CD4-positive, alpha-beta T cell treated with Interleukin-15 for 1 hour (primary cell): ENCODE data around the gene ADCY5.
"Not testable (repeated sequence)": the region's sequence is repeated elsewhere in the genome, so short reads cannot be mapped to it uniquely, and the experiment has no call there.

Source experiments
- DNase-seq: peaks from one replicate; pipeline ENCODE4 v3.0.0-alpha.2; 2020

ADCY5 gene

GRCh38 chr3:123281929-123282328 is 167.0 kb downstream of the ADCY5 start:
- no peak for DNase-seq

GRCh38 chr3:123281406-123281805 is 167.5 kb downstream of the ADCY5 start:
- no peak for DNase-seq

- no peak for DNase-seq
Observed at GRCh38 chr3:123279121-123279520, 169.8 kb downstream of the ADCY5 start.

DNA sequence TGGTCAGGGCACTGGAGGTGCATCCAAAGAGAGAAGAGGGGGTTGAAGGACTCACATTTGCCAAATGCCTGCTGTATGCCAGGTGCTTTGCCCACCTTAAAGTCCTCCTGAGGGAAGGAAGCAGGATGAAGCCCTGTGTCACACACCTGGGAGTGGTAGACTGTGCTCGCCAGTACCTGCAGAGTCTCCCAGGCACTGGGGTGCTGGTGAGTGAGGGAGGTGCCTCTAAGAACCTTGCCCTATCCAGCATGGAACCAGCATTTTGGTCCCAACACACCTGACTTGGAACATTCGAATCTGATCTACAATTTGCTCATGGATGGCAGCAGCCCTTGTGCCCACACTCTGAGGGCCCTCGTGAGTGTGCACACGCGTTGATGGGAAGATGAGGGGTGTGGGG is 170.4 kb downstream of the ADCY5 start:
- DNase-seq, result no peak

GRCh38 chr3:123277106-123277505 is 171.8 kb downstream of the ADCY5 start:
- DNase-seq, result no peak

DNA sequence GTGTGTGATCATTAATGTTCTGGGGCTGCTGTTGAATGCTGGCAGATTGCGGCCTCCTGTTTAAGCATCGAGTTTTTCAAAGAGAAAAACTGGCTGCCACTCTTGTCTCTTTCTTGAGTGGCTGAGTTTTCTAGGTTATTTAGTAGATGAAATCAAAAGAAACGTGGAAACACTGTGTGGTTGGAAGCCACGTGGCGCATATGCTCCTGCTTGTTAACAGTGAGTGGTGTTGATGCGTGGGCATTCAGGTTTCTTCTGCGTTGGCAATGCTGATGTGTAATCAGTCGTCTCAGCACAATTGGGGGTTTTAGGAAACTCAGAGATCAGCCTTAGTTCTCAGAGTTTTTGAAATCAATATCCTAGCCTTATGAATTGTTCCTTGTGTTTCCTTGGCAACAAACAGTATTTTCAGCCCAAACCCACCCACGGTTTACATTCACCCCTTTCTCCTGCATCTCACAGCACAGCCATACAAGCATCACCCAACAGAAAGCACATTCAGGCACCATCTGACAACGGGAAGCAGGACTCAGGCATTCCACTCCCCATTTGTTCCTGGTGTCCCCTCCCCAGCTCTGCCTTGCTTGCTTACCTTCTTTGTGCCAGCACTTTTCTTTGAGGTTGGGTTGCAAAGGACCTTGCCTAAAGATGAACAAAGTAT is 172.4 kb downstream of the ADCY5 start:
- no peak for DNase-seq

DNA sequence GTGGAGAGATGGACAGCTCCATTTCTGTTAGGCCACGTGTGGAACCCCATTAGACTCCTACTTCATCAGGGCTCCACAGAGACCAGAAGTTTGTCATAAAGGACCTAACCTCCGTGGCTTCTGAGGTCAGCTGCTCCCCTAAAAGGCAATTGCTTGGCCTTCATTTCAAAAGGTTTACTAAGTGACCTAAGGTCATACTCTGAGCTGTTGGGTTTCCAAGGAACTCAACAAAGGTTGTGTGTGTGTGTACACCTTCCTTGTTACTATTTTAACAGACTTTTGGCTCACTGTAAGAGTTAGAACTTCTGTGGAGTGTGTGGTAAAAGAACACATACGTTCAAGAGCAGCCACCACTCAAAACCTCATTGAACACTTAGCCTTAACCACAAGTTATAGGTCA is 173.2 kb downstream of the ADCY5 start:
- no peak for DNase-seq

GRCh38 chr3:123272547-123272946 is 176.3 kb downstream of the ADCY5 start:
- no peak for DNase-seq

- no peak for DNase-seq
Observed at GRCh38 chr3:123271466-123272159, 177.3 kb downstream of the ADCY5 start.

DNA sequence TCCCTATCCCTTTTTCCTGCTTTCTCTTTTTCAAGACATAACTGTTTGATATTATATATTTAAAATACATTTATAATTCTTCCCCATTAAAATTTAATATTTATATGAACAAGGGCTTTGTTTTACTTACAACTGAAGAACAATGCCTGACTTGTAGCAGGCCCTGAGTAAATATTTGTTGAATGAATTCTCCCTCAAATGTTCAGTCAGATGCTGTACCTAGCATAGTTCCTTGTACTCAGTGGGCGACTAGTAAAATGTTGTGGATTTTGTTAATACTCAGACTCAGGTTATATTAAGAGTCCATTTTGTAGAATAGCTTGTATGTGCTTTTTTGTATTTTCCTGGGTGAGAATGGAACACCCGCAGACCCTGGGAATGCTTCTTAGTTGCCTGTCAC is 178.1 kb downstream of the ADCY5 start:
- DNase-seq, result no peak

DNA sequence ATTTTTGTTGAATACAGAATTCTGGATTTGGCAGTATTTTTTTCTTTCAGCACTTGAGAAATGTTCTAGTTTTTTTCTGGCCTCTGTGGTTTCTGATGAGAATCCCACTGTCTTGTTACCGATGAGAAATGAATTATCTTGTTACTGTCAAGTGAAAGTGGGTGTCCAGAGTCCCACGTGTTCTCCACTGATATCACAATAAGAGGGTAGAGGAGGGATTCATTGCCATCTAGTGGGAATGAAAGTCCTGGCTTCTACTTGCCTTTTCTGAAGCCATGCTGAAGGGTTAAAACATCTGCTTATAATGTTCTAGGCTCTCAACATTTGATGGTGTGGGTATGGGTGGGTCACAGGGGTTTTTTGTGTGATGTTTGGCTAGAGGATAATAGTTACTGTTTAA is 181.1 kb downstream of the ADCY5 start:
- DNase-seq, result no peak

GRCh38 chr3:123263941-123264340 is 184.9 kb downstream of the ADCY5 start:
- DNase-seq, result no peak

- DNase-seq, result no peak
Observed at GRCh38 chr3:123262868-123263267, 186.0 kb downstream of the ADCY5 start.

- DNase-seq, result no peak
Observed at GRCh38 chr3:123262226-123262625, 186.7 kb downstream of the ADCY5 start.

GRCh38 chr3:123261666-123262065 is 187.2 kb downstream of the ADCY5 start:
- DNase-seq, result no peak

GRCh38 chr3:123258811-123259420 is 190.0 kb downstream of the ADCY5 start:
- DNase-seq, result no peak

DNA sequence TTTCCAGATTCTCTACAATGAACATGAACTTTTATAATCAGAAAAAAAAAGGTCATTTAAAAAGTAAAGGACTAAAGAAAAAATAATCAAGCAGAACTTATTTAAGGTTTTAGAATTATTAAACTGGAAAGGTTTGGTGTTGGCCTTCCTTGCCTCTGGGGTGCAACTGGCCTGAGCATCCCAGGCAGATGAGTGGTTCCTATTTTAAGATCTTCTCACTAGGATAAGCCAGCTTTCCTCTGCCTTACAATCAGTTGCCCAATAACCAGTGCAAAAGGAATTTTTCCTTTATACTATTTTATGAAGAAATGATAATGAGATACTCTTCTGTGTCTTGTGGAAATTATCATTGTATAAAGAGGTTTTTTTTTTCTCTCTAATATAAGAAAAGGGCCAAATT is 190.5 kb downstream of the ADCY5 start:
- DNase-seq, result no peak

DNA sequence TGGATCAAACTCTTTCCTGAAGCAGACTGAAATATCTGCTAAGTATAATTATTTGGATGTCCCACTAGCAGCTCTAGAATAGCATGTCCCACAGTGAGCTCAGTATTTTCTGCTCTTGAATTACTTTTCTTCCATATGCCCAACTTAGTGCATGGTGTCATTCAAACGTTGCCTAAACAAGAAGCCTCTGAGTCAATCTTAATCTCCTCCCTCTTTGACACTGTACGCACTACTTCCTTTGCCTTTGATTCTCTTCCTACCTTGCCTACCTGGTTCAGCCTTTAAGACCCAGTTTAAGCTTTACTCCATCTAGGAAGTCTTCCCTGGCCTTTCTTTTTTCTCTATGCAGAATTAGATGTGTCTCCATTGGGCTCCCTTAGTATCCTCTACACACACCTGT is 192.6 kb downstream of the ADCY5 start:
- DNase-seq, result no peak

DNA sequence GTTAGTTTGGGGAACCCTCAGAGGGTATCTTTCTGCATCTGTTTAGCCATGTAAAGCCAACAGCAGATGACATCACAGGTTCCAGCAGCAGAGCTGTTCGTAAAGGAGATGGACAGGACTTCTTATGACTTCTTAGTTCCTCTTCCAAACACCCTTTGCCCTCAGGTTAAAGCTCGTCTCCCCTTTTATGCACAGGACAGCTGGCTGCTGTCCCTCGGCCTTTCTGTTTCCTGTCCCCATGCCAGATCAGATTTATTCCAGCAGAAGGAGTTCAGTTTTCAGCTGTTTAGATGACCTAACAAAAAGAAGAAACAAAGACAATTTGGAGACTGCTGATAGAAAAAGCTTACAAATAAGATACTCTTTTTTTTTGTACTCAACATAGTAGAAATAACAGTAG is 202.0 kb downstream of the ADCY5 start:
- no peak for DNase-seq

- DNase-seq, result no peak
Observed at GRCh38 chr3:123244128-123244527, 204.8 kb downstream of the ADCY5 start.

DNA sequence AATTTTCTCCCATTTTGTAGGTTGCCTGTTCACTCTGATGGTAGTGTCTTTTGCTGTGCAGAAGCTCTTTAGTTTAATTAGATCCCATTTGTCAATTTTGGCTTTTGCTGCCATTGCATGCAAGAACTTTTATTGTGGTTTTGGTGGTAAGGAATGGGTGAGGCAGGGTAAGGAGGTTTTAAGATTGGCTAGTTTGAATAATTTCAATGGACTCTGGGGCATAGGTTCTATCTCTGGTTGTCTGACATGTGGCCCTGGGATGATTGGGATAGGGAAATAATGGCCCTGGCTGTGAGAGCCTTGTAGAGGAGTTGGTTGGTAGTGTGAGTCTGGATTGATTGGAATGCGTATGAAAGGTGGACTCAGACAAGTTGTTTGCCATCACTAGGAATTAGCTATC is 209.1 kb downstream of the ADCY5 start:
- DNase-seq, result no peak

- not testable (repeated sequence) for DNase-seq
Observed at GRCh38 chr3:123239186-123239585, 209.7 kb downstream of the ADCY5 start.

DNA sequence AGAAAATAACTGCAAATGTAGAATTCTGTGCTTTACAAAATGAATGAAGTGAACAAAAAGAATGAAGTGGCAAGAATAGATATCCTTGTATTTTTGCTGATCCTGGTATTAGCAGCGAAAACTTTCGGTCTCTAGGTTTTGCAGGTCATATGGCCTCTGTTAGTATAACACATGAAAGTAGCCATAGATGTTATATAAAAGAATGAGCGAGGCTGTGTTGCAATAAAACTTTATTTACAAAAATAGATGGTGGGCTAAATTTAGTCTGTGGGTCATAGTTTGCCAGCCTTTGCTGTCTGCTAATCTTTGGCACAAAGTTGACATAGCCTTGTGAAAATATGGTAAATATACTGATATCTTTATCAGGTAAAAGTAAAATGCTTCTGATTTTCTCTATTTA is 212.0 kb downstream of the ADCY5 start:
- DNase-seq, result no peak
